Urinary bladder (tissue), 4 donors: ENCODE data around the gene MOB3B. TPM values are rescaled to one million over a fixed set of nuclear protein-coding genes. Genes with fewer than 3 reads are reported as not detected.

ENCODE experiments used
- DNase-seq: peaks from one replicate; pipeline ENCODE4 v3.0.0-alpha.2; 2015; ENCODE audit errors: extremely low spot score
- H3K27ac ChIP-seq: one replicate; pipeline ENCODE4 v1.5.1; 2013; ENCODE audit warnings: low read depth, mild to moderate bottlenecking, moderate library complexity
- H3K36me3 ChIP-seq: one replicate; pipeline ENCODE4 v1.6.1; 2013; ENCODE audit warnings: mild to moderate bottlenecking, moderate library complexity; ENCODE audit not compliant: insufficient read depth
- H3K4me1 ChIP-seq: one replicate; pipeline ENCODE4 v1.6.1; 2013; ENCODE audit warnings: mild to moderate bottlenecking, moderate library complexity; ENCODE audit not compliant: insufficient read depth
- H3K4me3 ChIP-seq: one replicate; pipeline ENCODE4 v1.5.1; 2013; ENCODE audit warnings: low read depth, low read length
- WGBS: extraction: QIAGEN DNeasy Blood & Tissue Kit; methylation state at CpG from one replicate; pipeline ENCODE4 v1.1.7; 2013; 5-methylcytosine and 5-hydroxymethylcytosine counted together
- polyA plus RNA-seq: library from polyadenylated mRNA; stranded (reverse); fragments of 200-250 nt; gene quantifications from one replicate; pipeline ENCODE4 v1.2.3, GENCODE V29; 2013
- total RNA-seq: library from RNA; depleted of rRNA; stranded (reverse); fragments of >200 nt; gene quantifications from one replicate; pipeline ENCODE4 v1.2.3, GENCODE V29; 2014
- donor health status: healthy with polysubstance abuse.
- donor health status: healthy.

The MOB3B gene
- total and polyA plus RNA-seq, 2 donors, result 3.8 to 8.0 TPM

DNA sequence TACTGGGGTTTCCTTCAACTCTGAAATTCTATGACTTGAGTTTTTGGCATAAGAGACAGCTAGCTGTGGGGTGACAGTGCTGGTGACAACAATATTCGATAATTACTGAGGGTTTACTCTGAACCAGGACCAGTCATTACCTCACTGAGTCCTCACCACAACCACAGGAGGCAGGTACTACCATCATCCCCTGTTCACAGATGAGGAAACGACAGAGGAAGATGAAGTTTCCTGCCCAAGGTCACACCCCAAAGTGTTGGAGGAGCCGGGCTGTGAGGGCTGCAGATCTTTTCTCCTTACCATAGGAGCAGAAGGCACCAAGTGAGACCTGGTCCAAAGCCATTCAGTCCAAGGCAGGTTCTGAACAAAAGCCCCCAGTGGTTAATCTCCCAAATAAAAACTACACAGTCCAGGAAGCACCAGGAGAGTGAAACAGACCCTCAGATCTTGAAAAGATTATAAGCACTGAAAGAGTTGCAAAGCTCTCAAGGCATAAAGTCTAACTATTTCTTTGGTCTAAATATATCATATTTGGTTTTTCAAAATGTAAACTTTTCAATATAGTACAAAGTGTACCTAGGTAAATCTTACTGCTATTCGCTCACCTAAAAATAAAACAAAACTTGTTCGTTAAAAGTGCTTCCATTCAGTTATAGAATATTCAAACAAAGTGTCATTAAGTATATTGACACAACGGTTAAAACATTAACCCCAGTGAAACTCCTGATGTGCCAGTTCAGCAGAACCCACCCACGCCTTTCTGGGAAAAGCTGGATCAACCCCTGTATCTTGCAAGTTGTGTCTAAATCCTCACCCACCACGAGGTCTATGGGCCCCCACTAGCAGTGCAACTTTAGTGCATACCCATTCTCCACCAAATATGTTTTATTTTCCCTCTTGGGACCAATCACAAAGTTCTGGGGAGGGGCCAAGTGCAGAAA lies 150.0 kb downstream of the MOB3B start:
- no peak overlapping the region for H3K27ac ChIP-seq
- no peak for DNase-seq
- peaks cover 2% of the 10 kb centered on the region for H3K4me1 ChIP-seq
- no peaks in the 10 kb centered on the region for H3K36me3 ChIP-seq
- 79% methylated on average over 8 of the region's 8 CpGs for WGBS
- no peak overlapping the region for H3K4me3 ChIP-seq

DNA sequence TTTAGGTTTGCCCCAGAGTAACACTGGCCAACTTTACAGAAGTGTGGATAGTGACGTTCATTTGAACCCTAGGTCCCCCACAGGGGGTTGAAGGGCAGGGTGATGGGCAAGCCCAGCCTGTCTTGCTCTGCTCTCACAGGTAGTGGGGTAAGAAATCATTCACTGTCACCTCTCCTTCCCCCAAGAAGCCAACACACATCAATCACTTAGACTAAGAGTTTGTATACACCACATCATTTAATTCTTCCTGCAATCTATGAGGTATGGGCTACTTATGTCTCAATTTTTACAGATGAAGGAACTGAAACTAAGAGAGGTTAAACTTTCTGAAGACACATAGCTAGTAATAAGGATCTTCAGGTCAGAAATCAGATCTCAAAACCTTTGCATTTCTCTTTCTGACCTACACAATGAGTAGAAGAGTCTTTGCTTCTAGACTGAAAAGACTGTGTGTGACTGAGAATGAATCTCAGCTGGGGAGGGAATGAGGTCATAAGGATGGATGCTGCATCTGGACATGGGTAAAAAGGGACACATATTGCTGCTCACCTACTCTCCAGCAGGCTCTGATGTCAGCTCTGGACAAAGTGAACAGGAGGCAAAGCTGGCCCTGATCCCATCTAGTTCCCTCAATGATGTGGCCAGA lies 151.7 kb downstream of the MOB3B start:
- 58% methylated on average over 1 of the region's 1 CpG for WGBS
- H3K27ac ChIP-seq, result no peak overlapping the region
- no peak overlapping the region for H3K4me3 ChIP-seq
- H3K36me3 ChIP-seq, result no peaks in the 10 kb centered on the region
- no peak for DNase-seq
- peaks cover 2% of the 10 kb centered on the region for H3K4me1 ChIP-seq

DNA sequence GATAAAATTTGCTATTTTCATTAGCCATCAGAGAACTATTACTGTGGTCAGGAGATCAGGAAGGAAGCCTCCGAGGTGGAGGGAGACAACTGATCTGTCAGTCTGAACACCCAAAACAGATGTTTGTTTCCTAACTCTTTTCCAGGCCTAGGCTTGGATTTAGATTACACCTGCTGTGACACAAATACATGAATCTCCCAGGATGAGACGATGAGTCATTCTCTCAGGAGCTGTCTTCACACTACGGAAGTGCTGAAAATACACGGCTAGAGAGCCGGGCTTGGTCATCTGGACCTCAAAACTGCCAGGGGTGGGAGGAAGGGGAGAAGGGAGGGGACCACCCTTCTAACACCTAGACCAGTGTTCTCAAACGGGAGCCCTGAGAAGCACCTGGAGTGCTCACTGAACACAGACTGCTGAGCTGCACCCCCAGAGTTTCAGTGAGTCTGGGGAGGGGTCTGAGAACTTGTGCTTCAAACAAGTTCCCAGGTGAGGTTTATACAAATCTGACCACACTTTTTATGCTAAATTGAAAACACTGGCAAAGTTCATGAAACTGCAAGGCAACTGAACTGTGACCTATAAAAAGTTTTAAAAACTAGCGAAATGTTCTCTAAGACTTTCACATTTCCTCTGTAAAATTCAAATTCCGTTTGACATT lies 152.3 kb downstream of the MOB3B start:
- DNase-seq, result no peak
- no peak overlapping the region for H3K4me3 ChIP-seq
- 72% methylated on average over 8 of the region's 8 CpGs for WGBS
- no peaks in the 10 kb centered on the region for H3K36me3 ChIP-seq
- peaks cover 2% of the 10 kb centered on the region for H3K4me1 ChIP-seq
- no peak overlapping the region for H3K27ac ChIP-seq

DNA sequence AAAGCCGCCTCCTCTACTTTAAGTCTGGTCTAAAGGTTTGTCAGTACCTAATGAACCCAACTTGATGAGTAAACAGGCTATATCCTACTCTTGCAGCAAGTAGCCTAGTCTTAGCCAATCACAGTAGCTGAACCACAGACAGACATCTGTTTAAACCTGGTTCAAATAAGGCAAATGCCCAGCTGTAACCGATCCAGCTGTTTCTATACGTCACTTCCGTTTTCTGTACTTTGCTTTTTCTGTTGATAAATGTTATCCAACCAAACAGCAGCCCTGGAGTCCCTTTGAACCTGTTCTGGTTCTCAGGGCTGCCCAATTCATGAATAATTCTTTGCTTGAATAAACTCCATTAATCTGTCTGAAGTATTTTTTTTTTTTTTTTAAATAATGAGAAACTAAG lies 155.8 kb downstream of the MOB3B start:
- no peak overlapping the region for H3K4me3 ChIP-seq
- WGBS, result 94% methylated on average over 4 of the region's 4 CpGs
- no peaks in the 10 kb centered on the region for H3K36me3 ChIP-seq
- H3K27ac ChIP-seq, result no peak overlapping the region
- peaks cover 2% of the 10 kb centered on the region for H3K4me1 ChIP-seq
- DNase-seq, result no peak

DNA sequence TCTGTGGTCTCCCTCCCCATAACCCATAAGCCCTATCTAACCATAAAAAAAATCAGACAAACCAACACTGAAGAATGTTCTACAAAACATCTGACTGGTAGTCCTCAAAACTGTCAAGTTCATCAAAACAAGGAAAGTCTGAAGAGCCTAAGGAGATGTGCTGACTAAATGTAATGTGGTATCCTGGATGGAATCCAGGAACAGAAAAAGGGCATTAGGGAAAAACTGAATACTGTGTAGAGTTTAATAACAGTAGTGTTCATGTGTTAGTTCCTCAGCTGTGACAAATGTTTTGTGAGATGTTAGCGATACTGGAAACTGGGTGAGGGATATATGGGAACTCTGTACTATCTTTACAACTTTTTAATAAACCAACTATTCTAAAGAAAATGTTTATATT lies 157.0 kb downstream of the MOB3B start:
- 89% methylated on average over 1 of the region's 1 CpG for whole genome bisulfite sequencing
- Histone ChIP-seq H3K27ac (no peak overlapping the region), H3K4me3 (no peak overlapping the region), H3K36me3 (no peaks in the 10 kb centered on the region), H3K4me1 (peaks cover 2% of the 10 kb centered on the region)
- DNase-seq, result no peak

DNA sequence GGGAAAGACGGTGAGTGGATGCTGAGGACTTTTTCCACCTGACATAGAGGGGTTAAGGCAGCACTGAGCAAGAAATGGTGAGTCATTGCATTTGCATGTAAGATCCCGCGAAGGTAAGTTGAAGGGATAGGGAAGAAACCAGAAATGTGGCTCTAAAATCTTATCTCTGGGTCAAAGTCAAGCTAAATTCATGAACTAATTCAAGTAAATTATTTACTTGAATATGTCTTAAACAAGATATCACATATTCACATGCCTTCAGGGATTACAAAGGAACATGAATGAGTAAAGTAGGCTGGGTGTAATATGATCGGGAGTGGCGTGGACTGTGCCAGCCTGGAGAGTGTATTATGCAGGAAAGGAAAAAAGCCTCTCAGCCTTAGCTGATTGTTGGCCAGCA lies 158.2 kb downstream of the MOB3B start:
- H3K4me3 ChIP-seq, result no peak overlapping the region
- no peak for DNase-seq

DNA sequence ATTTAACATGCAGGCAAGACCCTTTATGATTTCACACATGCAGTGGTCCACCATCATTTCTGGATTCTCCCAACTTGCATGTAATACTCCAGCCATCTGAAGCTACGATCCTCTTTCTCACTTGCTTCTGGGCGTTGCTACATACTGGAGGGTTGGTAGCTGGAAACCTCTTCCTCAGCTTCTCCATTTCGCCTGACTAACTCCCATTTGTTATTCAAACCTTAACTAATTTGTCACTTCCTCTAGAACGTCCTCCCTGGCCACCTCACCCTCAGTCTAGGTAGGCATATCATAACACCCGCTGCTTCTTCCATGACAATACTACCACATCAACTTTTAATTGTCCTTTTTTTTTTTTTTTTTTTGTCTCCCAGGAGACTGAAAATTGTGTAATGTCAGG lies 160.0 kb downstream of the MOB3B start:
- no peak overlapping the region for H3K4me3 ChIP-seq
- no peaks in the 10 kb centered on the region for H3K36me3 ChIP-seq
- WGBS, result 87% methylated on average over 5 of the region's 5 CpGs
- no peak for DNase-seq
- no peak overlapping the region for H3K27ac ChIP-seq
- H3K4me1 ChIP-seq, result peaks cover 2% of the 10 kb centered on the region

More for the DNA sequence above, 158.2 kb downstream of the MOB3B start:
- no peak overlapping the region for H3K27ac ChIP-seq
- H3K36me3 ChIP-seq, result no peaks in the 10 kb centered on the region
- 48% methylated on average over 5 of the region's 5 CpGs for WGBS
- peaks cover 2% of the 10 kb centered on the region for H3K4me1 ChIP-seq

DNA sequence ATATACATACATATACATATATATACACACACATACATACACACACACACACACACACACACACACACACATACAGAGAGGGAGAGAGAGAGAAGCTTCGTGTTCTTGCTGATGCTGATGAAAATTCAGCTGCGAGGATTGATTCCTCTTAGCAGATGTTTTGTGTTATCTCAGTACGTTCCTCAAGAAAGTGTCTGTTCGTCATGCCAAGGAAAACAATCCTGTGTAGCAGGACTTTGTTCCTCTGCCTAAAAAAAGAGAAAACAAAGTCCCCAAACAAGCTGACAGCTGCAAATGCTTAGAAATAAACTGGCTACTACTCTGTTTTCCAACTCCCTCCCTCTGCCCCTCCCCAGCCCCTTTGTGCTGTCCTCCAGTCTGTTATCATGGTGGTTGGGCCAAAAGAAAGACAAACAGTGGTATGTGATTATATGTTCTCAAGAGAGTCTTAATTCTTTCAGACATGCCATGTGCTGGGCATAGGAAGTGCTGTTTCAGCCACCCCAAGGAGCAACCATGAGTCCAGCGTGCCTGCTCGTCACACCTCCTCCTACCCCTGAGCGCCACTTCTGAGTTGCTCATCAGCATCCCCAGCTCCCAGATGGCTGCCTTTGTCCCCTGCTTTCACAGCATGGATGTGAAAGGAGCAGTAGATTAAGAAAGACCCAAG lies 161.2 kb downstream of the MOB3B start:
- DNase-seq, result peak; percentile 80

DNA sequence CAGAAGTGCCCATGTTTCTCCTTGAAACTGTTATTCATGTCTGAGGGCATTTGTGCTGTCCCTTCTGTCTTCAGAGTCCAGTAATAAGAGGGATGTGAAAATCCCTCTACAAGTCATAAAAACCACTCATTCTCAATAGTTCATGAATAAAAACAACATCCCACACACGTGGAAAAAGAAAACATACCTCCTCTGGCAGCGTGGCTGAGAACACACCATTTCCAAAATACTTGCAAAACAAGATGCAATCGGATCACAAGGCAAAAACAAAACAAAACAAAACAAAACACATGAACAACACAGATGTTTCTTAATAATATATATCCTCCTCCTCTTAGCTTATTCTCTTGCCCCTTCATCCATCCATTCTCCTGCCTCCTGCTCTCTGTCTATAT lies 161.7 kb downstream of the MOB3B start:
- no peak overlapping the region for H3K27ac ChIP-seq
- H3K4me1 ChIP-seq, result peaks cover 2% of the 10 kb centered on the region
- DNase-seq, result no peak
- 46% methylated on average over 3 of the region's 3 CpGs for WGBS
- no peak overlapping the region for H3K4me3 ChIP-seq
- H3K36me3 ChIP-seq, result no peaks in the 10 kb centered on the region

More for the DNA sequence above, 161.2 kb downstream of the MOB3B start:
- Histone ChIP-seq H3K27ac (no peak overlapping the region), H3K36me3 (no peaks in the 10 kb centered on the region), H3K4me1 (peaks cover 2% of the 10 kb centered on the region), H3K4me3 (no peak overlapping the region)
- 53% methylated on average over 7 of the region's 7 CpGs for WGBS

DNA sequence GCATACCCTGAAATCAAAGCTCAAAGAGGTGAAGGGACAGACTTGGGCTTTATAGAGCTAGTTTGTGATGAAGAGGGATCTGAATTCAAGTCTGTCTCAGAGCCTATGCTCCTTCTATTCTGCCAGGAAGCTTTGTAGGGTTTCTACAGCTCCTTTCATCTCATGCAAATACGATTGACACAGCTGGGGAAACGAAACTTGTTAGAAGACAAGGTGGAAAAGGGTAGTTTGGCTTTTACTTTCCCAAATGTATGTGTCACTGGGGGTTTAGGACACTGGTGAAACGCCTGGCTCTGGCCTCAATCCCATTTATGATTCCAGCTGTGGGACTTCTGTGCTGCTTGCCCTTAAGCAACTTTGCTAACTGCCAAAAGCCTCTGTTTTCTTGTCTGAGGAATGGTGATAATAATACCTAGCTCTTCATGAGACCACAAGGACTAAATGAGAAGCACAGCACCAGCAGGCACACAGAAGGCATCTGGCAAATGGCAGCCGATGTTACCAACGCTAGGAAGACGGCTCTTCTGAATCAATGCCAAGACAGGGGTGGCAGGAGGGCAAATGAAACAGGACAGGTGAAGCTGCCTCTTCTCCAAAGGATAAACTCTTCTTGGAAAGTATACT lies 162.3 kb downstream of the MOB3B start:
- no peak overlapping the region for H3K27ac ChIP-seq
- no peak overlapping the region for H3K4me3 ChIP-seq
- 71% methylated on average over 6 of the region's 6 CpGs for WGBS

DNA sequence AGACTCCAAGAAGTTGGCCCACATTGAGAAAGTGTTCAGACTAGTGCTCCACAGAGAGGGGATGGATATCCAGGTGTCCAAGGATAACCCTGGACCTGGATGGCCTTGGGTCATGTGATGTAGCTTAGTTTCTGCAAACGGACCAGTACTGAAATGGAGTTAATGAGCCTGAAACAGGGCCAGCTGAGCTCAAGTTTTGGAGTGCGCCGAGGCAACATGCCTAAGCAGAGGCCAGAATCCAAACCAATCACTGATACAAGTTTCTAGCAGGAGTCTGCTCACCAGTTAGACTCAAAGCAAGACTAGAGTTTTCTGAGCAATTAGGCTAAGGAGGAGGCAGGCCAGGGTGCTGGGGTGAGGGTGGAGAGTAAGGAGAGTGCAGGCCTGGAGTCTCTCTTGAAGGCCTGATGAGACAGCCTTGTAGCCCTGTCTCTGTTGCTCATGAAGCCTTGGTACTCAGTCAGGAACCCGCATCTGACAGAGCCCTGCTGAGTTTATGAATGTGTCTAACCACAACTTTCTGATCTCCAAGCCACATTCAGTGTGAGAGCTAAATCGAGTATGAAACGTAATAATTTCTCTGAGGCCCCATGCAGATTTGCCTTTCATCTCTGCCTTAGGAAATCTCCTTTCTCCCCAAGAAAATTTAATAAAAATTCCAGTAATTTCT lies 163.8 kb downstream of the MOB3B start:
- Histone ChIP-seq H3K36me3 (no peaks in the 10 kb centered on the region), H3K27ac (no peak overlapping the region)

More for the DNA sequence above, 162.3 kb downstream of the MOB3B start:
- no peaks in the 10 kb centered on the region for H3K36me3 ChIP-seq
- DNase-seq, result no peak
- H3K4me1 ChIP-seq, result peaks cover 2% of the 10 kb centered on the region

DNA sequence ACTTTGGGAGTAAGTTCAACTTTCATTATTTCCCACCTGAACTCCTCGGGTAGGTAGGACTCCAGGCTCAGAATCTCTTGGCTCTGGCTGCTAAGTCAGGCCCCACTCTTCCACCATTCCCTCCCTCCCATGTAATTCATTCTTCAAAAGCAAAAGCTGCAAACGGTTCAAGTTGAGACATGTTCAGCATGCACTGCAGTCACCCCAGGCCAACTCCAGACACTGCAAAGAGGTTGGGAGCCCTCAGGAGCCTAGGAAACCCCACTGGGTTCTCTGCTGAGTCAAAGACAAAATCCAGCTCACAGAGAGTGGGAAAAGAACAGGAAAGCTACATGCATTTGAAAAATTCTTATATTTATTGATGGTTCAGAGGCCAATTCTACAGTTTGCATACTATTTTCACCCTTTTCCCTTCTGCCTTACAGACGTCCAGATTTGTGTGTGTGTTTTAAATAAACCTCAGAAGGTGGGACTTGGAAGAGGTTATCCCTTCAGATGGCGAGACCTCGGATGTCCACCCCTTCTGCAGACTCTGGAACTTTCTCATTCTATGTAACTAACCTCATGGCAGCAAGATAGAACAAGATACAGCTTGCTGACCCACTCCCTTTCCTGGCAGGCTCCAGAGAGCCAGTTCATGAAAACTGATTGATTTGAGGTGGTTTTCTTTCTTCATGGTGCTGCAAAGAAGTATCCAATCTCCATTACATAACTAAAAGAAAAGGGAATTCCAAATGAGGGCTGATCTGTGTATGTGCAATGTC lies 167.0 kb downstream of the MOB3B start:
- no peaks in the 10 kb centered on the region for H3K4me1 ChIP-seq
- no peak overlapping the region for H3K4me3 ChIP-seq
- no peaks in the 10 kb centered on the region for H3K36me3 ChIP-seq
- DNase-seq, result no peak
- no peak overlapping the region for H3K27ac ChIP-seq
- 73% methylated on average over 5 of the region's 5 CpGs for WGBS

More for the DNA sequence above, 163.8 kb downstream of the MOB3B start:
- H3K4me3 ChIP-seq, result no peak overlapping the region
- peaks cover 2% of the 10 kb centered on the region for H3K4me1 ChIP-seq
- DNase-seq, result no peak
- 56% methylated on average over 6 of the region's 6 CpGs for WGBS
